K562 (cell line): Measurements from ENCODE around the gene STK4. TPM values are rescaled to one million over a fixed set of nuclear protein-coding genes. Genes with fewer than 3 reads are reported as not detected.
A peak's percentile ranks its signal among the peaks of the same experiment; 100 is the strongest.

Source experiments
- BCL6 ChIP-seq: fragments of 250-450 bp; sonication (Bioruptor Pico); IDR thresholded peaks from 2 replicates; pipeline ENCODE4 v1.4.0; 2020
- CEBPG ChIP-seq, 3 experiments: fragments of 200-800 bp in 1 of 3; sonication (Bioruptor generic) in 1 of 3; sonication (generic) in 1 of 3; formaldehyde crosslinking in 1 of 3; IDR thresholded peaks in 2 of 3; conservative IDR thresholded peaks in 1 of 3; 2 replicates each; pipeline versions ENCODE4 v1.6.1 to v1.8.0; 2016 to 2022; ENCODE audit warnings: missing compliant biosample characterization in 2 of 3, missing genetic modification characterization in 2 of 3, mild to moderate bottlenecking in 1 of 3, missing genetic modification reagents in 1 of 3
- HMG20A ChIP-seq: fragments of 450-650 bp; formaldehyde crosslinking; conservative IDR thresholded peaks from 2 replicates; pipeline ENCODE4 v1.4.0; 2020; ENCODE audit warnings: mild to moderate bottlenecking, mixed read lengths
- MECOM ChIP-seq: fragments of 250-450 bp; sonication (Bioruptor Pico); IDR thresholded peaks from 2 replicates; pipeline ENCODE4 v1.8.0; 2022; ENCODE audit warnings: inconsistent platforms
- MGA ChIP-seq: fragments of 450-650 bp; IDR thresholded peaks from 2 replicates; pipeline ENCODE4 v1.6.1; 2016; ENCODE audit warnings: mild to moderate bottlenecking, moderate library complexity
- PCBP2 ChIP-seq: fragments of 200-400 bp; formaldehyde crosslinking; IDR thresholded peaks from 2 replicates; pipeline ENCODE4 v1.6.1; 2018; ENCODE audit warnings: low read length, low read depth, mild to moderate bottlenecking, moderate library complexity; ENCODE audit not compliant: poor library complexity, severe bottlenecking
- SIN3A ChIP-seq, 2 experiments: fragments of 150-350 bp in 1 of 2; IDR thresholded peaks; 2 replicates each; pipeline ENCODE4 v1.6.1; 2011 to 2016; ENCODE audit warnings: borderline replicate concordance in 2 of 2, low read depth in 2 of 2, low read length in 2 of 2, mild to moderate bottlenecking in 2 of 2, moderate library complexity in 2 of 2; ENCODE audit not compliant: control insufficient read depth in 1 of 2
- polyA plus RNA-seq, 8 experiments: library from polyadenylated mRNA; depleted of rRNA in 4 of 8; stranded (reverse) in 5 of 8; unstranded in 3 of 8; fragments of >200 nt; fragmentation: Nextera tagmentation in 2 of 8; fragmentation: Illumina TruSeq in 1 of 8; extraction: Ambion mirVana in 2 of 8; extraction: Trizol in 1 of 8; gene quantifications; 2 replicates each; pipeline versions ENCODE4 v1.2.1 to v1.2.3, GENCODE V29; 2011 to 2014; ENCODE audit warnings: inconsistent platforms in 1 of 8, missing spikeins in 1 of 8
- total RNA-seq, 7 experiments: library from RNA; depleted of rRNA in 6 of 7; stranded (reverse); fragments of >200 nt in 6 of 7; fragmentation: Illumina TruSeq in 2 of 7; extraction: Trizol in 2 of 7; gene quantifications; 2 replicates each; pipeline versions ENCODE4 v1.2.1 to v1.2.3, GENCODE V29; 2011 to 2021; ENCODE audit warnings: low replicate concordance in 1 of 7
- TF ChIP-seq, protein P1 (sequence below): fragments of 450-650 bp; IDR thresholded peaks from 2 replicates; pipeline ENCODE4 v1.6.1; 2016; ENCODE audit warnings: missing biosample characterization, missing genetic modification characterization

STK4 gene
- total and polyA plus RNA-seq, 9 of the 15 experiments (the other 6 are each of a cell fraction or from before 2014, with no cell fraction given) = 11.9 to 30.6 (median 22.2) TPM

DNA sequence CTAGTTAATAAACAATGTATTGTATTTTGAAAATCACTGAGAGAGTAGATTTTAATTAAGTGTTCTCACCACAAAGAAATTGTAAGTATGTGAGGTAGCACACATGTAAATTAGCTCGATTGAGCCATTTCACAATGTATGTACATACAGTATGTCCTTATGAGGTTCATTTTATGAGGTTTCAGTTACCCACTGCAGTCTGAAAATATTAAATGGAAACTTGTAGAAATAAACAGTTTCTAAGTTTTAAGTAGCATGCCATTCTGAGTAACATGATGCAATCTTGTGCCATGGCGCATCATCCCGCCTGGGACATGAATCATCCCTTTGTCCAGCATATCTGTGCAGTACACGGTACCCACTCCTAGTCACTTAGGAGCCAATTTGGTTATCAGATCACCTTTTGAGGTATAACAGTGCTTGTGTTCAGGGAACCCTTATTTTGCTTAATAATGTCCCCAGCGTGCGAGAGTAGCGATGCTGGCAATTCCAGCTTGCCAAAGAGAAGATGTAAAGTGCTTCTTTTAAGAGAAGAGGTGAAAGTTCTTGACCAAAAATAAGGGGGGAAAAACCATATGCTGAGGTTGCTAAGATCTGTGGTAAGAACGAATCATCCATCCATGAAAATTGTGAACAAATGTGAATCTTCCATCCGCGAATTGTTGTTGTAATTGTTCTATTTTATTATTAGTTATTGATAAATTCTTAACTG is 69.9 kb downstream of the STK4 start (continued):
- TF ChIP-seq MGA (no peak), SIN3A (IDR thresholded peaks at IDR 0.05; ENCODE audit: borderline replicate concordance in 2 of 2, control insufficient read depth in 1 of 2, low read depth in 2 of 2, low read length in 2 of 2) (no peak), PCBP2 (no peak), MECOM (CRISPR knock-in tag) (peak; percentile 19; the same call in 1 of the 2 replicates), BCL6 (CRISPR knock-in tag) (peak; percentile 26; the same call in 1 of the 2 replicates), CEBPG (CRISPR knock-in tag; IDR thresholded peaks at IDR 0.05) (peak; percentile 98), CEBPG (tag; conservative IDR thresholded peaks at IDR 0.05 in 1 of 2, IDR thresholded peaks at IDR 0.05 in 1 of 2) (peak; percentile 97 to 99), HMG20A (CRISPR knock-in tag) (no peak)
- TF ChIP-seq, protein P1, sequence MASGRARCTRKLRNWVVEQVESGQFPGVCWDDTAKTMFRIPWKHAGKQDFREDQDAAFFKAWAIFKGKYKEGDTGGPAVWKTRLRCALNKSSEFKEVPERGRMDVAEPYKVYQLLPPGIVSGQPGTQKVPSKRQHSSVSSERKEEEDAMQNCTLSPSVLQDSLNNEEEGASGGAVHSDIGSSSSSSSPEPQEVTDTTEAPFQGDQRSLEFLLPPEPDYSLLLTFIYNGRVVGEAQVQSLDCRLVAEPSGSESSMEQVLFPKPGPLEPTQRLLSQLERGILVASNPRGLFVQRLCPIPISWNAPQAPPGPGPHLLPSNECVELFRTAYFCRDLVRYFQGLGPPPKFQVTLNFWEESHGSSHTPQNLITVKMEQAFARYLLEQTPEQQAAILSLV (tag) = peak; percentile 94
